ENCODE measurements around the gene AKAP13. TPM values are rescaled to one million over a fixed set of nuclear protein-coding genes. Genes with fewer than 3 reads are reported as not detected.

AKAP13 gene
- total and polyA plus RNA-seq, 9 donors: 45.3 to 190 (median 98.6) TPM

DNA sequence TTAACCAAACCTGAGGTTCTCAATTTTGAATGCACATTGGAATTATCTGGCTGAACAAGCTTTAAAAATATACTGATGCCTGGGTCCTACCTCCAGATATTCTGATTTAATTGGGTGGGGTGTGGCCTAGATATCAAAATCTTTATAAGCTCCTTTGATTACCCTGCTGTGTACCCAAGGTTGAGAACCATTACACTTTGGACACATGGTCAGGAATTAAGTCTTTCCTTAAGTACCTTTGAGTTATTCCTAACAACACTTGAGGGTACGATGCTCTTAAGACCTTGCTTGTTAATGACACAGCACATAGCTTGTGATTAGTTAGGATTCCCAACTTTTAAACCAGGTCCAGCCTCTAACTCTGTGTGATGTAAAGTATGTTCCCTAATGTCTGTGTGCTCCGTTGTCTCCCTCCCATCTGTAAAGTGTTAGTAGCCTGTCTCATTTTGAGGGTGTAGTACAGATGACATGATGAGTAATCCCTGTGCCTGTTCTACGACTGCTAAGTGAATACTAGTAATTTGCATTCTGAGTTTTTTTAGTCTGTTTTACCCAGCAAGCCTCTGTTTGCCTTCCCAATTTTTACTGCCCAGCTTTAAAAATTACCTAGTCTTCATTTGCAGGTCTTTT lies 259.5 kb downstream of the AKAP13 start:
- 65 to 88% (median 72%) methylated on average over 3 of the region's 3 CpGs for whole genome bisulfite sequencing, 3 donors
- no peak for DNase-seq
- Histone ChIP-seq H3K9me3 (no peaks in the 10 kb centered on the region), H3K4me1 (ENCODE audit: insufficient read depth) (peaks cover 10% of the 10 kb centered on the region), H3K27me3 (no peaks in the 10 kb centered on the region), H3K27ac (no peak overlapping the region), H3K4me3 (no peak overlapping the region), H3K36me3 (no peaks in the 10 kb centered on the region)
- no peak for TF ChIP-seq EP300 (IDR thresholded peaks at IDR 0.05)
- TF ChIP-seq CTCF (IDR thresholded peaks at IDR 0.05): no peak
- TF ChIP-seq POLR2A (IDR thresholded peaks at IDR 0.05): no peak
- intact Hi-C loops (cut with DNase I): no loop called here

- DNase-seq: peak; percentile 42 to 62 (median 56)
- peak overlapping the region; percentile 58 to 79 for H3K27ac ChIP-seq
- H3K4me3 ChIP-seq: peak overlapping the region; percentile 4
- H3K4me1 ChIP-seq (ENCODE audit: insufficient read depth): peaks cover 7% of the 10 kb centered on the region
- H3K36me3 ChIP-seq: peaks cover 3% of the 10 kb centered on the region
- TF ChIP-seq CTCF (IDR thresholded peaks at IDR 0.05) (peak in 1 of 3 donors; percentile 44), EP300 (IDR thresholded peaks at IDR 0.05) (no peak)
- no peaks in the 10 kb centered on the region for H3K27me3 ChIP-seq
- 7 to 13% (median 12%) methylated on average over 5 of the region's 5 CpGs for WGBS, 3 donors
- no peaks in the 10 kb centered on the region for H3K9me3 ChIP-seq
- intact Hi-C loops (cut with DNase I): no loop called here
These were observed 261.8 kb downstream of the AKAP13 start for GRCh38 chr15:85642065-85642692.

DNA sequence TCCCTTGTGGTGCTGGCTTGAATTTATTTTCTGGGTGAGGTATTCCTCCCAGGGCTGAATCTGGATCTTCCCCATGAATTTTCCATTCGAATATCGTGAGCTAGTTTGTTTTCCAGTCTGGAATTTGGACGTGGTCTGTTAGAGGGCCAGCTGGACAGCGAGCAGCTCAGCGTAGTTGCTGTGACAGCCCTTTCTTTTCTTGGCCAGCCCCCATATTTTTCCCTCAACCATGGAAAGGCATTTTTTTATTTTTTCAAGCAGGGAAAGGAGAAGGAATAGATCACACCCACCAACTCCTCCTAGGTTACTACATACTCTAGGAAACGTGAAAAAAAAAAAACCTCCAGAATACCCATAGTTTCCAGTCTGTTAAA lies 262.3 kb downstream of the AKAP13 start:
- no peaks in the 10 kb centered on the region for H3K27me3 ChIP-seq
- peak; percentile 73 to 84 (median 82) for DNase-seq
- peak overlapping the region; percentile 58 to 79 for H3K27ac ChIP-seq
- peaks cover 3% of the 10 kb centered on the region for H3K36me3 ChIP-seq
- 4 to 7% (median 6%) methylated on average over 6 of the region's 6 CpGs for WGBS, 3 donors
- intact Hi-C loops (cut with DNase I): no loop called here
- peak overlapping the region; percentile 4 for H3K4me3 ChIP-seq
- peaks cover 7% of the 10 kb centered on the region for H3K4me1 ChIP-seq (ENCODE audit: insufficient read depth)
- TF ChIP-seq POLR2A (IDR thresholded peaks at IDR 0.05) (no peak), EP300 (IDR thresholded peaks at IDR 0.05) (no peak), CTCF (IDR thresholded peaks at IDR 0.05) (no peak)
- H3K9me3 ChIP-seq: no peaks in the 10 kb centered on the region

DNA sequence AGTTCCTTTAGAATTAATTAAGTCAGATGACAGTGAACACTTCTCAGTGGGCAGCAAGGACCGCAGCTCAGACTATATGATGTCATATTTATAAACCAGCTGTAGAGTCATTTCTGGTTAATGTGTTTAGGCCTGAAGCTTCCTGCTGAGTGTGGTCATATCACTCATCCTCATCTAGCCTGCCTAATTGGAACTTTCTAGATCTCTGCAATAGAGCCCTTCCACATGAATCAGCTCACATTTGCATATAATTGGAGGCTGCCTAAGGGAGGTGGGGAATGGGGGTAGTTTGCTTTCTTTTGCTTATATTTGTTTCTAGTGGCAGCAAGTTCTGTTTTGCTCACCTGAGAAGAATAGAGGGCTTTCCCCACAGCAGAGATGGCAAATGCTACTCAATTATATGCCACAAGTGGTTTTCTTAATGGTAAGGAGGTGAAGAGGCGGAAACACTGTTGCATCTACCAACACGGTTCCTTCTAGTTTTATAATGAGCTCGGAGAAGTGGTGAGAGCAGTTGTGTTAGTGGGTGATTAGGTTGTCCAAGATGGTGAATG lies 266.2 kb downstream of the AKAP13 start:
- Histone ChIP-seq H3K4me1 (ENCODE audit: insufficient read depth) (peaks cover 7% of the 10 kb centered on the region), H3K9me3 (no peaks in the 10 kb centered on the region), H3K36me3 (peaks cover 3% of the 10 kb centered on the region), H3K27ac (no peak overlapping the region), H3K4me3 (no peak overlapping the region), H3K27me3 (no peaks in the 10 kb centered on the region)
- intact Hi-C loops (cut with DNase I): no loop called here
- no peak for DNase-seq
- TF ChIP-seq EP300 (IDR thresholded peaks at IDR 0.05): no peak
- TF ChIP-seq CTCF (IDR thresholded peaks at IDR 0.05): no peak
- TF ChIP-seq POLR2A (IDR thresholded peaks at IDR 0.05): no peak
- WGBS, 3 donors: 94 to 96% (median 96%) methylated on average over 4 of the region's 4 CpGs

Measured in ovary (tissue), 9 donors.